HCT116 (cell line): ENCODE data around the gene CTSZ.

Experiments
- CTCF ChIP-seq, 3 experiments: fragments of 200-600 bp in 1 of 3; sonication (generic) in 1 of 3; IDR thresholded peaks in 2 of 3; conservative IDR thresholded peaks in 1 of 3; 2 replicates each; pipeline ENCODE4 v1.5.1; 2012 to 2017; ENCODE audit warnings: low read depth in 2 of 3, low read length in 2 of 3, antibody characterized with exemption in 1 of 3, borderline replicate concordance in 1 of 3, control low read depth in 1 of 3, mild to moderate bottlenecking in 1 of 3, mixed read lengths in 1 of 3, mixed run types in 1 of 3, moderate library complexity in 1 of 3; ENCODE audit not compliant: insufficient read depth in 1 of 3
- EZH2 ChIP-seq: fragments of 200-600 bp; sonication (generic); IDR thresholded peaks from 2 replicates; pipeline ENCODE4 v1.6.1; 2017; ENCODE audit warnings: antibody characterized with exemption, mixed run types
- EZH2phosphoT487 ChIP-seq: fragments of 200-600 bp; IDR thresholded peaks from 2 replicates; pipeline ENCODE4 v1.6.1; 2018; ENCODE audit warnings: antibody characterized with exemption, borderline replicate concordance
- MAX ChIP-seq: IDR thresholded peaks from 2 replicates; pipeline ENCODE4 v1.6.1; 2012
- POLR2A ChIP-seq: IDR thresholded peaks from 2 replicates; pipeline ENCODE4 v1.7.0; 2011; ENCODE audit warnings: borderline replicate concordance; ENCODE audit not compliant: insufficient read depth, insufficient read length; ENCODE audit errors: extremely low read depth
- POLR2AphosphoS5 ChIP-seq: IDR thresholded peaks from 2 replicates; pipeline ENCODE4 v1.6.1; 2011; ENCODE audit warnings: mild to moderate bottlenecking, low read depth, low read length, moderate library complexity
- REST ChIP-seq: IDR thresholded peaks from 2 replicates; pipeline ENCODE4 v1.6.1; 2012; ENCODE audit warnings: low read depth
- ZFX ChIP-seq: fragments of 450-650 bp; IDR thresholded peaks from 2 replicates; pipeline ENCODE4 v1.6.1; 2017
- ZNF274 ChIP-seq: fragments of 200-500 bp; sonication (Bioruptor generic); IDR thresholded peaks from 2 replicates; pipeline ENCODE4 v1.6.1; 2014; ENCODE audit warnings: mild to moderate bottlenecking, low read depth, low read length, inconsistent platforms

GRCh38 chr20:59013959-59014608 lies 7.0 kb upstream of the CTSZ start:
- TF ChIP-seq EZH2phosphoT487 (no peak), MAX (no peak), CTCF (IDR thresholded peaks at IDR 0.05 in 2 of 3, conservative IDR thresholded peaks at IDR 0.05 in 1 of 3; ENCODE audit: borderline replicate concordance in 1 of 3, insufficient read depth in 1 of 3, low read depth in 2 of 3, low read length in 2 of 3) (no peak), ZNF274 (no peak), POLR2A (no peak), ZFX (no peak), REST (no peak), EZH2 (no peak), POLR2AphosphoS5 (no peak)
